Psoas muscle (tissue), 8 donors: ENCODE results near the gene DENND4C. TPM values are rescaled to one million over a fixed set of nuclear protein-coding genes. Genes with fewer than 3 reads are reported as not detected.

Experiments
- ATAC-seq, 4 donors: fragments of 200-7000 bp; cut with Tn5 transposase; one replicate each; pipeline ENCODE4 v1.9.1; 2020; ENCODE audit warnings: moderate library complexity in 3 of 4, mild to moderate bottlenecking in 2 of 4
- DNase-seq, 2 donors: peaks; one replicate each; pipeline ENCODE4 v3.0.0-alpha.2; 2020
- H3K27ac ChIP-seq: fragments of 200-600 bp; one replicate; pipeline ENCODE4 v1.8.0; 2022
- H3K27me3 ChIP-seq, 3 donors: fragments of 200-600 bp in 1 of 3; one replicate each; pipeline versions ENCODE4 v1.6.1 to v1.8.0; 2013 to 2022; ENCODE audit warnings: low read length in 2 of 3, mild to moderate bottlenecking in 2 of 3, moderate library complexity in 1 of 3; ENCODE audit not compliant: insufficient read depth in 3 of 3
- H3K36me3 ChIP-seq, 2 donors: fragments of 200-600 bp in 1 of 2; one replicate each; pipeline versions ENCODE4 v1.6.1 to v1.8.0; 2013 to 2022; ENCODE audit warnings: low read depth in 1 of 2, mild to moderate bottlenecking in 1 of 2, moderate library complexity in 1 of 2; ENCODE audit not compliant: insufficient read depth in 1 of 2
- H3K4me1 ChIP-seq: fragments of 200-600 bp; one replicate; pipeline ENCODE4 v1.8.0; 2022
- H3K4me3 ChIP-seq: fragments of 200-600 bp; one replicate; pipeline ENCODE4 v1.8.0; 2022; ENCODE audit warnings: mild to moderate bottlenecking
- H3K9me3 ChIP-seq: fragments of 200-600 bp; one replicate; pipeline ENCODE4 v1.8.0; 2022
- CTCF ChIP-seq: fragments of 200-600 bp; IDR thresholded peaks from one replicate; pipeline ENCODE4 v1.8.0; 2022; ENCODE audit warnings: antibody characterized with exemption
- WGBS, 3 donors: extraction: QIAGEN DNeasy Blood & Tissue Kit; methylation state at CpG; one replicate each; pipeline versions ENCODE4 v1.1.6 to v1.1.7; 2013; 5-methylcytosine and 5-hydroxymethylcytosine counted together
- intact Hi-C, 2 donors: fragments of 100-400 bp; cut with DNase I; formaldehyde crosslinking; loops; one replicate each; pipeline versions ENCODE4 v1.11.0 to v1.14.2; 2022
- polyA plus RNA-seq, 3 donors: library from polyadenylated mRNA; stranded (reverse); fragments of 200-250 nt; gene quantifications; one replicate each; pipeline ENCODE4 v1.2.3, GENCODE V29; 2013
- total RNA-seq, 4 donors: library from RNA; stranded (reverse); fragmentation: NEBNext Ultra II Directional in 2 of 4; extraction: Animal tissue kit (Norgen Biotek cat#: 25700) in 2 of 4; gene quantifications; one replicate each; pipeline versions ENCODE4 v1.2.1 to v1.2.4, GENCODE V29; 2021 to 2023
- donor health status: healthy with polysubstance abuse.
- donor health status: DM: no; HTN: no; CAD: no; lungs with moderate emphysema.
- donor health status: Bipolar disorder and iron deficiency.
- donor health status: healthy.
- donor health status: DM: yes; HTN: yes; CAD: no.
- donor health status: DM: no; HTN: no; CAD: no.
- donor health status: DM: no; HTN: no; CAD: no.
- donor health status: DM: yes; HTN: yes; CAD: no.

DENND4C gene
- total and polyA plus RNA-seq, 7 donors: 5.6 to 16.4 (median 12.2) TPM

GRCh38 chr9:19203058-19203457 lies 27.4 kb upstream of the DENND4C start:
- ATAC-seq (no peak), DNase-seq (no peak)
- H3K36me3 ChIP-seq: no peaks in the 10 kb centered on the region
- no peak overlapping the region for H3K27ac ChIP-seq
- no peak overlapping the region for H3K4me3 ChIP-seq
- TF ChIP-seq CTCF: no peak
- no peaks in the 10 kb centered on the region for H3K9me3 ChIP-seq
- no peaks in the 10 kb centered on the region for H3K27me3 ChIP-seq
- 90 to 98% (median 95%) methylated on average over 5 of the region's 5 CpGs for WGBS, 3 donors
- H3K4me1 ChIP-seq: no peaks in the 10 kb centered on the region
- intact Hi-C loops: no loop called here

GRCh38 chr9:19208653-19209052 lies 21.8 kb upstream of the DENND4C start:
- H3K27me3 ChIP-seq: no peaks in the 10 kb centered on the region
- ATAC-seq: no peak
- DNase-seq: no peak
- no peak overlapping the region for H3K27ac ChIP-seq
- 76 to 86% (median 83%) methylated on average over 1 of the region's 1 CpG for WGBS, 3 donors
- no peaks in the 10 kb centered on the region for H3K36me3 ChIP-seq
- no peak overlapping the region for H3K4me3 ChIP-seq
- no peaks in the 10 kb centered on the region for H3K4me1 ChIP-seq
- no peaks in the 10 kb centered on the region for H3K9me3 ChIP-seq
- TF ChIP-seq CTCF: no peak
- intact Hi-C loops: no loop called here

GRCh38 chr9:19209188-19209587 lies 21.3 kb upstream of the DENND4C start:
- H3K9me3 ChIP-seq: no peaks in the 10 kb centered on the region
- no peaks in the 10 kb centered on the region for H3K27me3 ChIP-seq
- 59 to 79% (median 72%) methylated on average over 4 of the region's 4 CpGs for WGBS, 3 donors
- TF ChIP-seq CTCF: no peak
- H3K27ac ChIP-seq: no peak overlapping the region
- no peaks in the 10 kb centered on the region for H3K4me1 ChIP-seq
- H3K36me3 ChIP-seq: no peaks in the 10 kb centered on the region
- DNase-seq (no peak), ATAC-seq (no peak)
- intact Hi-C loops: no loop called here
- H3K4me3 ChIP-seq: no peak overlapping the region

- WGBS, 3 donors: 96 to 98% (median 96%) methylated on average over 3 of the region's 3 CpGs
- Histone ChIP-seq H3K4me1 (no peaks in the 10 kb centered on the region), H3K36me3 (no peaks in the 10 kb centered on the region), H3K9me3 (no peaks in the 10 kb centered on the region), H3K27ac (no peak overlapping the region), H3K27me3 (no peaks in the 10 kb centered on the region), H3K4me3 (no peak overlapping the region)
- DNase-seq (no peak), ATAC-seq (no peak)
- TF ChIP-seq CTCF: no peak
- intact Hi-C loops: no loop called here
Observed at GRCh38 chr9:19213823-19214222, 16.7 kb upstream of the DENND4C start.

- TF ChIP-seq CTCF: no peak
- Histone ChIP-seq H3K27me3 (no peaks in the 10 kb centered on the region), H3K4me3 (no peak overlapping the region), H3K36me3 (no peaks in the 10 kb centered on the region), H3K9me3 (no peaks in the 10 kb centered on the region), H3K4me1 (no peaks in the 10 kb centered on the region), H3K27ac (no peak overlapping the region)
- WGBS, 3 donors: 86 to 90% (median 88%) methylated on average over 2 of the region's 2 CpGs
- DNase-seq (no peak), ATAC-seq (no peak)
- intact Hi-C loops: no loop called here
Observed at GRCh38 chr9:19216466-19216865, 14.0 kb upstream of the DENND4C start.
